ENCODE measurements around the gene SAXO1. TPM values are rescaled to one million over a fixed set of nuclear protein-coding genes. Genes with fewer than 3 reads are reported as not detected.
"Not testable (repeated sequence)": the region's sequence is repeated elsewhere in the genome, so short reads cannot be mapped to it uniquely, and the experiment has no call there.

Gene SAXO1
- total and polyA plus RNA-seq, 4 donors: under 0.01 to 0.05 (median 0.01) TPM; not detected in 1

- no peak overlapping the region for H3K27ac ChIP-seq (ENCODE audit: low read depth in 1 of 2, low read length in 2 of 2)
- H3K4me3 ChIP-seq (ENCODE audit: low read depth in 1 of 3, low read length in 3 of 3): no peak overlapping the region
- TF ChIP-seq HNF4G (IDR thresholded peaks at IDR 0.05) (no peak), YY1 (IDR thresholded peaks at IDR 0.05) (no peak), TAF1 (conservative IDR thresholded peaks at IDR 0.05) (no peak), CTCF (IDR thresholded peaks at IDR 0.05; ENCODE audit: low read depth, low read length, missing input control) (no peak), FOXA2 (IDR thresholded peaks at IDR 0.05) (no peak), JUND (IDR thresholded peaks at IDR 0.05) (no peak), REST (IDR thresholded peaks at IDR 0.05) (no peak), HNF4A (conservative IDR thresholded peaks at IDR 0.05) (no peak), ATF3 (IDR thresholded peaks at IDR 0.05) (no peak), EGR1 (IDR thresholded peaks at IDR 0.05; ENCODE audit: low read depth in 2 of 2) (no peak), NR2F2 (IDR thresholded peaks at IDR 0.05) (no peak), GABPA (IDR thresholded peaks at IDR 0.05 in 1 of 2, conservative IDR thresholded peaks at IDR 0.05 in 1 of 2) (no peak), ZBTB33 (IDR thresholded peaks at IDR 0.05) (no peak), SP1 (IDR thresholded peaks at IDR 0.05) (no peak), MAX (IDR thresholded peaks at IDR 0.05) (no peak)
- H3K4me1 ChIP-seq (ENCODE audit: control insufficient read depth in 4 of 4, insufficient read depth in 4 of 4, low read length in 3 of 4): no peaks in the 10 kb centered on the region
- H3K27me3 ChIP-seq (ENCODE audit: control insufficient read depth in 4 of 4, insufficient read depth in 4 of 4, low read length in 3 of 4): no peaks in the 10 kb centered on the region
- no peak for DNase-seq (ENCODE audit: low spot score)
- H3K36me3 ChIP-seq (ENCODE audit: control insufficient read depth in 4 of 4, insufficient read depth in 3 of 4, low read depth in 1 of 4, low read length in 3 of 4): no peaks in the 10 kb centered on the region
- H3K9me3 ChIP-seq (ENCODE audit: control insufficient read depth in 4 of 4, low read length in 3 of 4): no peaks in the 10 kb centered on the region
- WGBS: 87% methylated on average over 5 of the region's 5 CpGs
- H3K9ac ChIP-seq (ENCODE audit: low read depth in 1 of 2, low read length in 2 of 2): no peak overlapping the region
These were observed 9.9 kb downstream of the SAXO1 start for GRCh38 chr9:19023078-19023477.

GRCh38 chr9:19022206-19022605 lies 10.8 kb downstream of the SAXO1 start:
- TF ChIP-seq NR2F2 (IDR thresholded peaks at IDR 0.05) (no peak), YY1 (IDR thresholded peaks at IDR 0.05) (no peak), SP1 (IDR thresholded peaks at IDR 0.05) (no peak), ZBTB33 (IDR thresholded peaks at IDR 0.05) (no peak), EGR1 (IDR thresholded peaks at IDR 0.05; ENCODE audit: low read depth in 2 of 2) (no peak), TAF1 (conservative IDR thresholded peaks at IDR 0.05) (no peak), FOXA1 (IDR thresholded peaks at IDR 0.05) (no peak)
- H3K27ac ChIP-seq (ENCODE audit: low read depth in 1 of 2, low read length in 2 of 2): no peak overlapping the region
- H3K9me3 ChIP-seq (ENCODE audit: control insufficient read depth in 4 of 4, low read length in 3 of 4): no peaks in the 10 kb centered on the region
- no peak overlapping the region for H3K9ac ChIP-seq (ENCODE audit: low read depth in 1 of 2, low read length in 2 of 2)
- H3K36me3 ChIP-seq (ENCODE audit: control insufficient read depth in 4 of 4, insufficient read depth in 3 of 4, low read depth in 1 of 4, low read length in 3 of 4): no peaks in the 10 kb centered on the region
- H3K4me3 ChIP-seq (ENCODE audit: low read depth in 1 of 3, low read length in 3 of 3): no peak overlapping the region
- no peak for DNase-seq (ENCODE audit: low spot score)
- WGBS: 93% methylated on average over 2 of the region's 2 CpGs
- H3K27me3 ChIP-seq (ENCODE audit: control insufficient read depth in 4 of 4, insufficient read depth in 4 of 4, low read length in 3 of 4): no peaks in the 10 kb centered on the region
- H3K4me1 ChIP-seq (ENCODE audit: control insufficient read depth in 4 of 4, insufficient read depth in 4 of 4, low read length in 3 of 4): no peaks in the 10 kb centered on the region

GRCh38 chr9:19021649-19022048 lies 11.4 kb downstream of the SAXO1 start:
- DNase-seq (ENCODE audit: low spot score); H3K4me3 ChIP-seq (ENCODE audit: low read depth in 1 of 3, low read length in 3 of 3); H3K9ac ChIP-seq (ENCODE audit: low read depth in 1 of 2, low read length in 2 of 2); H3K36me3 ChIP-seq (ENCODE audit: control insufficient read depth in 4 of 4, insufficient read depth in 3 of 4, low read depth in 1 of 4, low read length in 3 of 4); H3K4me1 ChIP-seq (ENCODE audit: control insufficient read depth in 4 of 4, insufficient read depth in 4 of 4, low read length in 3 of 4); H3K9me3 ChIP-seq (ENCODE audit: control insufficient read depth in 4 of 4, low read length in 3 of 4); H3K27me3 ChIP-seq (ENCODE audit: control insufficient read depth in 4 of 4, insufficient read depth in 4 of 4, low read length in 3 of 4); H3K27ac ChIP-seq (ENCODE audit: low read depth in 1 of 2, low read length in 2 of 2): not testable (repeated sequence)
- 97% methylated on average over 2 of the region's 2 CpGs for WGBS
